BJ (cell line): Measurements from ENCODE around the gene OR10T2. TPM values are rescaled to one million over a fixed set of nuclear protein-coding genes. Genes with fewer than 3 reads are reported as not detected.

ENCODE experiments used
- polyA plus RNA-seq: library from polyadenylated mRNA; depleted of rRNA; stranded (reverse); fragments of >200 nt; gene quantifications from 2 replicates; pipeline ENCODE4 v1.2.3, GENCODE V29; 2011; rRNA removed

Gene OR10T2
- polyA plus RNA-seq, 1 experiment = not detected

Other genes starting within 250 kb of the OR10T2 start
- gene CD1D, start 218.6 kb downstream of the OR10T2 start, polyA plus RNA-seq = 0.06 and 0.12 TPM in 2 replicates
- gene CD1A, start 145.0 kb downstream of the OR10T2 start, polyA plus RNA-seq = not detected in 2 replicates
- not detected in 2 replicates for gene CD1C, start 109.5 kb downstream of the OR10T2 start, polyA plus RNA-seq
- gene CD1B, start 67.9 kb downstream of the OR10T2 start, polyA plus RNA-seq = not detected in 2 replicates
- not detected in 2 replicates for gene CD1E, start 45.6 kb downstream of the OR10T2 start, polyA plus RNA-seq
- not detected in 2 replicates for gene OR10K2, start 26.8 kb upstream of the OR10T2 start, polyA plus RNA-seq
- gene OR10K1, start 62.4 kb upstream of the OR10T2 start, polyA plus RNA-seq = not detected in 2 replicates
- gene OR10R2, start 72.8 kb upstream of the OR10T2 start, polyA plus RNA-seq = not detected in 2 replicates
- not detected in 2 replicates for gene OR6Y1, start 154.9 kb upstream of the OR10T2 start, polyA plus RNA-seq
- gene OR6P1, start 171.1 kb upstream of the OR10T2 start, polyA plus RNA-seq = not detected in 2 replicates
- gene OR10X1, start 180.4 kb upstream of the OR10T2 start, polyA plus RNA-seq = not detected in 2 replicates
- gene OR10Z1, start 205.8 kb upstream of the OR10T2 start, polyA plus RNA-seq = not detected in 2 replicates